Heart left ventricle (tissue), 13 donors: ENCODE data around the gene ADSS1.

ENCODE experiments used
- POLR2A ChIP-seq, 2 donors: fragments of 450-650 bp; IDR thresholded peaks; one replicate each; pipeline ENCODE4 v1.6.1; 2017; ENCODE audit warnings: antibody characterized with exemption in 2 of 2, mild to moderate bottlenecking in 2 of 2, moderate library complexity in 2 of 2
- TF ChIP-seq, protein P1 (sequence below), 12 donors: fragments of 200-600 bp; sonication (generic) in 4 of 12; IDR thresholded peaks; one replicate each; pipeline versions ENCODE4 v1.5.0 to v1.8.0; 2018 to 2022; ENCODE audit warnings: antibody characterized with exemption in 12 of 12, mild to moderate bottlenecking in 5 of 12
- donor health status: ischemic (EF 13 %, LVEDD 7.1; RV severe dilation, severe dysfunction).
- donor health status: DM: no; HTN: yes; CAD: no.
- donor health status: DM: no; HTN: no; CAD: no.
- donor health status: ischemic (EF 25% LVEDD 6.9; RV normal size, moderate dysfunction).
- donor health status: ischemic (EF 25% LVEDD 5.7; RV mildly dilated, moderate dysfunction).
- donor health status: ischemic (EF 35%, LVEDD 5.7; RV mildly dilated, moderate dysfunction).
- donor health status: nonischemic (EF 11% LVEDD 7.7; RV severe dilation, severe dysfunction).
- donor health status: DM: yes; HTN: yes; CAD: no.
- donor health status: PGD.
- donor health status: ischemic (EF 29% LVEDD 5.4; RV normal size, mild dysfunction).
- donor health status: nonischemic (EF 23%, LVEDD 6.1; RV moderate dilation, normal function).

DNA sequence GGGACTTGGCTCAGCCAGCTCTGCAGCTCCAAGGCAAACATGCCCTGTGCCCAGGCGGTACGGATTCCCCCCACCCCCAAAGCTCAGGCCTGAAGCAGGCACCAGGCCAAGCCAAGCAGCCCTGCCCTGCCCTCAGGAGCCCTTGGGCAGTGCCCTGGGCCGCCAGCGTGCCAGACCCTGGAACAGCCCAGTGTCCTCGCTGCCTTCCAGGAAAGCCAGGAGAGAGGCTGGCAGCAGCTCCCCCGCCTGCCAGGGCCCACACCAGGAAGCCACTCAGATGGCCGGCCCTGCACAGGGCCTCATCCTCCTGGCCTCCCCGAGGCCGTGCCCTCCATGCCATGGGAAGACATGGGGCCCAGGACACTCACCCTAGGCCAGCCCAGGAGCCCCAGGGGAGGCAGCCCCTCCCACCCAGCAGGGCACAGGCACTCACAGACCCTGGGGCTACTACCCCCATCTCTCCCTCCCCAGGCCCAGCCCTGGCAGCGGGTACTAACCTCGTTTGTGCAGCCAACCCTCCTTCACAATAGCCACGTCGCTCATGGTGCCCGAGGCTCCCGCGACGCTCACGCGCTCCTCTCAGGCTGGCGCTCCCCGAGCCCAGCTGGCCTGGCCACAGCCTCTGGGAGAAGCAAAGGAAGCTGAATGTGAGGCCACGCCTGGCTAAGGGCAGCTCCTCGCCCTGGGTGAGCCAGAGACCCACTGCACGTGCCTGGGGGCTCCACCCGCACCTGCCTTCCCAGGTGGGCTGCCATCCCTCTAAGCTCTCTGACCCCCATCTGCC lies 68.3 kb downstream of the ADSS1 start:
- TF ChIP-seq, protein P1, sequence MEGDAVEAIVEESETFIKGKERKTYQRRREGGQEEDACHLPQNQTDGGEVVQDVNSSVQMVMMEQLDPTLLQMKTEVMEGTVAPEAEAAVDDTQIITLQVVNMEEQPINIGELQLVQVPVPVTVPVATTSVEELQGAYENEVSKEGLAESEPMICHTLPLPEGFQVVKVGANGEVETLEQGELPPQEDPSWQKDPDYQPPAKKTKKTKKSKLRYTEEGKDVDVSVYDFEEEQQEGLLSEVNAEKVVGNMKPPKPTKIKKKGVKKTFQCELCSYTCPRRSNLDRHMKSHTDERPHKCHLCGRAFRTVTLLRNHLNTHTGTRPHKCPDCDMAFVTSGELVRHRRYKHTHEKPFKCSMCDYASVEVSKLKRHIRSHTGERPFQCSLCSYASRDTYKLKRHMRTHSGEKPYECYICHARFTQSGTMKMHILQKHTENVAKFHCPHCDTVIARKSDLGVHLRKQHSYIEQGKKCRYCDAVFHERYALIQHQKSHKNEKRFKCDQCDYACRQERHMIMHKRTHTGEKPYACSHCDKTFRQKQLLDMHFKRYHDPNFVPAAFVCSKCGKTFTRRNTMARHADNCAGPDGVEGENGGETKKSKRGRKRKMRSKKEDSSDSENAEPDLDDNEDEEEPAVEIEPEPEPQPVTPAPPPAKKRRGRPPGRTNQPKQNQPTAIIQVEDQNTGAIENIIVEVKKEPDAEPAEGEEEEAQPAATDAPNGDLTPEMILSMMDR (IDR thresholded peaks at IDR 0.05) = no peak
- no peak for TF ChIP-seq POLR2A (IDR thresholded peaks at IDR 0.05)
